ENCODE measurements around the gene UBE2A. TPM values are rescaled to one million over a fixed set of nuclear protein-coding genes. Genes with fewer than 3 reads are reported as not detected.

The UBE2A gene
- total and polyA plus RNA-seq, 2 donors (not counting 3 experiments of a cell fraction or from before 2014, with no cell fraction given): 40.7 to 66.9 TPM

- FAIRE-seq: peak; percentile 99
- Histone ChIP-seq H3K36me3 (ENCODE audit: control insufficient read depth in 2 of 2, extremely low read depth in 1 of 2, insufficient read depth in 2 of 2, low read length in 2 of 2) (no peaks in the 10 kb centered on the region), H3K4me3 (replicated peaks in 1 of 3; ENCODE audit: insufficient read depth in 1 of 3, low read depth in 1 of 3, low read length in 3 of 3) (peak within 1 kb of the TSS; percentile 66 to 95 (median 86)), H2AFZ (ENCODE audit: low read depth, low read length) (peak within 1 kb of the TSS; percentile 88), H3K4me2 (ENCODE audit: insufficient read depth, low read length) (peak within 1 kb of the TSS; percentile 90), H3K9me3 (replicated peaks; ENCODE audit: control insufficient read depth, insufficient read depth, low read length) (no peaks in the 10 kb centered on the region), H4K20me1 (replicated peaks; ENCODE audit: control insufficient read depth, extremely low read depth, insufficient read depth, low read length) (no peaks in the 10 kb centered on the region), H3K27ac (ENCODE audit: insufficient read depth, low read depth, low read length) (peak within 1 kb of the TSS; percentile 78), H3K4me1 (ENCODE audit: control insufficient read depth, extremely low read depth, insufficient read depth, low read length) (peaks cover 4% of the 10 kb centered on the region), H3K9ac (replicated peaks; ENCODE audit: extremely low read depth, insufficient read depth, low read length) (peak within 1 kb of the TSS; percentile 87), H3K9me1 (replicated peaks; ENCODE audit: control insufficient read depth, extremely low read depth, insufficient read depth, low read length) (no peaks in the 10 kb centered on the region), H3K27me3 (ENCODE audit: control insufficient read depth in 2 of 2, insufficient read depth in 2 of 2, low read length in 2 of 2) (no peaks in the 10 kb centered on the region), H3K79me2 (ENCODE audit: control insufficient read depth, insufficient read depth, low read length) (peaks cover 13% of the 10 kb centered on the region)
- DNase-seq (ENCODE audit: low read depth, low spot score): peak; percentile 92
- BruUV-seq (replicated peaks): no TSS peak
- POLR2A ChIA-PET: interaction anchor here (0.7 to 1.5 kb wide), 2 partner anchors 9 to 10 kb away, joined by 3 to 6 read pairs; partner anchors contain the start of gene UBE2A
- intact Hi-C loops (cut with micrococcal nuclease) (loop anchor here (1.0 kb wide), 1 partner anchor 9 kb away; the partner anchor contains the start of gene UBE2A), dilution Hi-C loops (cut with MboI; ENCODE audit: extremely low pct_ligation_motif_present, low sequenced_read_pairs) (no loop called here)
- CTCF ChIA-PET: interaction anchor here (0.8 to 1.9 kb wide), 3 partner anchors 9 to 45 kb away, joined by 3 to 9 read pairs (median 3); partner anchors contain the start of gene UBE2A
- TF ChIP-seq MAX (IDR thresholded peaks at IDR 0.05; ENCODE audit: insufficient read depth, insufficient read length) (peak; percentile 70), JUN (IDR thresholded peaks at IDR 0.05; ENCODE audit: borderline replicate concordance, insufficient read depth, insufficient read length, low read depth) (peak; percentile 39), POLR2AphosphoS5 (IDR thresholded peaks at IDR 0.05; ENCODE audit: insufficient read depth, low read depth, low read length) (peak; percentile 74), CTCF (IDR thresholded peaks at IDR 0.05; ENCODE audit: extremely low read depth in 1 of 2, insufficient read depth in 1 of 2, low read depth in 1 of 2, low read length in 2 of 2) (no peak), POLR2A (IDR thresholded peaks at IDR 0.05; ENCODE audit: low read depth, low read length) (peak; percentile 46)
These were observed 9.2 kb upstream of the UBE2A start, which contains the start of gene STEEP1 for GRCh38 chrX:119565107-119565663. Gene STEEP1 (minus strand): TSS chrX:119565409. CDS start chrX:119565355, 54 bp downstream.
